Left colon (tissue), 2 donors: ENCODE results near the gene DOCK7. TPM values are rescaled to one million over a fixed set of nuclear protein-coding genes. Genes with fewer than 3 reads are reported as not detected.

ENCODE experiments used
- ATAC-seq: fragments of 200-7000 bp; cut with Tn5 transposase; one replicate; pipeline ENCODE4 v1.9.1; 2020; ENCODE audit warnings: mild to moderate bottlenecking, moderate library complexity
- DNase-seq, 2 donors: peaks; one replicate each; pipeline ENCODE4 v3.0.0-alpha.2; 2020
- intact Hi-C, 2 donors: fragments of 100-400 bp; cut with DNase I in 1 of 2; cut with micrococcal nuclease in 1 of 2; formaldehyde crosslinking; loops; one replicate each; pipeline versions ENCODE4 v1.11.2 to v1.14.0; 2022; cut with DNase I, micrococcal nuclease
- total RNA-seq, 2 donors: library from RNA; stranded (reverse); fragmentation: NEBNext Ultra II Directional; extraction: Animal tissue kit (Norgen Biotek cat#: 25700); gene quantifications; one replicate each; pipeline ENCODE4 v1.2.1, GENCODE V29; 2021
- donor health status: DM: no; HTN: no; CAD: no.
- donor health status: DM: yes; HTN: yes; CAD: no.

The DOCK7 gene
- total RNA-seq, 2 donors from 2014 or later = 31.5 to 33.8 TPM

DNA sequence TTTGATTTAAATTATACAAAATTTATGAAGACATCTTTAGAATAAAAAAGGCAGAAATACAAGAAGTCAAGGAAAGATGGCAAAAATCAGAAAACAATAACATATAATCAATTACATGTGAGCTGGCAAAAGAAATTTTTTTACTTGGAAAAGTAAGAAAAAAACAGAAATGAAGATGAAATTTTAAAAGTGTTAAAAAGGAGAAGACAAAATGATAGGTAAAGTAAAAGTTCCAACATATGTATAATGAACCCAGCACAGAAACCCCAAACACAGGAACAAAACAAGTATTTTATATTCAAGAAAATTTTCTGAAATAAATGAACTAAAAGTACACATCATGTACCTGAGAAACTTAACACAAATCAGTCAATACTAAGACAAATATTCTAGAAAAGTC, 188.0 kb downstream of the DOCK7 start:
- ATAC-seq (no peak), DNase-seq (no peak)
- intact Hi-C loops = no loop called here

GRCh38 chr1:62494137-62494536, 194.0 kb downstream of the DOCK7 start:
- intact Hi-C loops = no loop called here
- no peak for ATAC-seq

GRCh38 chr1:62493656-62494055, 194.5 kb downstream of the DOCK7 start:
- ATAC-seq (no peak), DNase-seq (no peak)
- intact Hi-C loops = no loop called here

More at GRCh38 chr1:62494137-62494536, 194.0 kb downstream of the DOCK7 start:
- no peak for DNase-seq

- no peak for ATAC-seq
- intact Hi-C loops = no loop called here
- no peak for DNase-seq
These were observed 195.7 kb downstream of the DOCK7 start for GRCh38 chr1:62492521-62492920.

DNA sequence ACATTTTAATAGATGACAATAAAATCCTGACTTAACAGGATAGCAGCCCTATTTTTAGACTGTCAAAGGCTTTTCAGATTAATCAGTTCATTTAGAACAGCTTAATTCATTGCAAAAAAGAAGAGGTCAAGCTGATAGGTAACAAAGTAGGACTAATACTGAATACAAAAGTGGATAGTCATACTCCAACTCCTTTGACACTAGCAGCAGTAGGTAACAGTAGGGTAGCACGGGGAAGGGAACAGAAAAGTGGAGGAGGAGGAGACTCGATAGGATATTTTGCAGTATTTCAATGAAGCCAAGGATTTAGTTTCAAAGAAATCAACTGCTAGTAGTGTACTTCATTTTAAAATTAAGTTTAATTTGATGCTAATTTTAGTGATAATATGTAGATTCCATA, 200.2 kb downstream of the DOCK7 start:
- intact Hi-C loops = no loop called here
- ATAC-seq (no peak), DNase-seq (no peak)

DNA sequence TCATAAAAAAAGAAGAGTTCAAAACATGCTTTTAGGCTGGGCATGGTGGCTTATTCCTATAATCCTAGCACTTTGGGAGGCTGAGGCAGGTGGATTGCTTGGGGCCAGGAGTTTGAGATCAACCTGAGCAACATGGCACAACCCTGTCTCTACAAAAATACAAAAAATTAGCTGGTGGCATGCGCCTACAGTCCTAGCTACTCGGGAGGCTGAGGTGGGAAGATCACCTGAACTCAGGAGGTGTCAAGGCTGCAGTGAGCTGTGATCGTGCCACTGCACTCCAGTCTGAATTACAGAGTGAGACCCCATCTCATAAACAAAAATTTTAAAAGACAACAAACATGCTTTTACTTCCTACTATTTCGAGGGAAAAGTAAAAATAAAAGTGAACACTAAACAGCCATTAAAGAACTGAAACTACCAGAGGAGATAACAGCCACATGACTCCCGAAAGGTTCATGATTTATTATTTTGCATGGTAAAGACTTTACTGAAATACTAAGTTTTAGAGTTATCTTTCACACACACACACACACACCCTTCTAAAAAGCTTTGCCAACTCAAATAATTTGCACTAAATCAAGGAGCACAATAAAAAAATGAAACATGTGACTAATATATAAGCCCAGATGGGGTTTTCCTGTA, 203.2 kb downstream of the DOCK7 start:
- intact Hi-C loops = no loop called here
- no peak for ATAC-seq
- no peak for DNase-seq

DNA sequence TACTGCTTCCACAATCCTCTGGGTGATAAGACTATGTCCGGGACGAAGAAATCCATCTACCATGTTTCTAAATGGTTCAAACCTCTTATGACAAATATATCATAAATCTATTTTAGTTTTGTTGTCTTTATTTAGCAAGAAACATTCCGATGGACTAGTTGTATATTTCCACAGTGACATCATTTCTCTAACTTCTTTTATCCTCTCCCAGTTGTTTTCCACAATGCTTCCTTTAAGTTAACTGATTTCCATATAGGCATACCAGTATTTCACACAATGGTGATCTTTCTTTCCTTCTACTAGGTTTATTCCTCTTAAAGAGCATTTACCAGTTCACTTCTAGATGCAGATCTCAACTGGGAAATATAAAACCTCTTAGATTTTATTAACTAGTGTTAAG, 206.5 kb downstream of the DOCK7 start:
- no peak for ATAC-seq
- DNase-seq = no peak
- intact Hi-C loops = no loop called here

- ATAC-seq (no peak), DNase-seq (no peak)
- intact Hi-C loops = no loop called here
These were observed 211.5 kb downstream of the DOCK7 start for GRCh38 chr1:62476525-62477219.

- intact Hi-C loops = no loop called here
- no peak for DNase-seq
- peak; percentile 94 for ATAC-seq
These were observed 221.1 kb downstream of the DOCK7 start for GRCh38 chr1:62467092-62467491.

DNA sequence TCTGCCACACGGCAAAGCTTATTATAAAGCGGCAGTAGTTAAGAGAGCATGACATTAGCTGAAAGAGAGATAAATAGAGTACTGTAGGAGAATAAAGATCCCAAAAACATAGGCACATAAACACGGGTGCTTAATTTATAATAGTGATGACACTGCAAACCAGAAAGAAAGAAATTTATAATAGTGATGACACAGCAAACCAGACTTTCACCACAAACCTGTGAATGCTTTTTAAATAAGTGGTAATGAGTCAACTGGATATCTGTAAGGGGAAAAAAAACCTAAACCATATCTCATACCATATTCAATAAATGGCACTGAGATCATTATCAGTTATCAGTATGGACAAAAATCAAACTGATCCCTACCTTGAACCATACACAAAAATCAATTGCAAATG, 225.8 kb downstream of the DOCK7 start:
- intact Hi-C loops = no loop called here
- no peak for ATAC-seq
- DNase-seq = no peak

DNA sequence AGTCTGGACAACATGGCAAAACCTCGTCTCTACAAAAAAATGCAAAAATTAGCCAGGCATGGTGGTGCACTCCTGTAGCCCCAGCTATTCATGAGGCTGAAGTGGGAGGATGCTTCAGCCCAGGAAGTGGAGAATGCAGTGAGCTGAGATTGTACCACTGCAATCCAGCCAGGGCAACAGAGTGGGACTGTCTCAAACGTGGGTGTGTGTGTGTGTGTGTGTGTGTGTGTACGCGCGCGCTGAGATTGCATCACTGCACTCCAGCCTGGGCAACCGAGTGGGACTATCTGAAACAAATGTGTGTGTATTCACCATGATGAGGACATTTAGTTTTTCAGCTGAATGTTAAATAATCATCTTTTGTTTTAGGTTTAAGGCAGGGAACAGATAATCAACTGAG, 230.2 kb downstream of the DOCK7 start:
- no peak for DNase-seq
- intact Hi-C loops = no loop called here
- no peak for ATAC-seq

- DNase-seq (no peak), ATAC-seq (no peak)
- intact Hi-C loops = no loop called here
These were observed 235.2 kb downstream of the DOCK7 start for GRCh38 chr1:62452951-62453350.

GRCh38 chr1:62450301-62450700, 237.9 kb downstream of the DOCK7 start:
- DNase-seq = no peak

DNA sequence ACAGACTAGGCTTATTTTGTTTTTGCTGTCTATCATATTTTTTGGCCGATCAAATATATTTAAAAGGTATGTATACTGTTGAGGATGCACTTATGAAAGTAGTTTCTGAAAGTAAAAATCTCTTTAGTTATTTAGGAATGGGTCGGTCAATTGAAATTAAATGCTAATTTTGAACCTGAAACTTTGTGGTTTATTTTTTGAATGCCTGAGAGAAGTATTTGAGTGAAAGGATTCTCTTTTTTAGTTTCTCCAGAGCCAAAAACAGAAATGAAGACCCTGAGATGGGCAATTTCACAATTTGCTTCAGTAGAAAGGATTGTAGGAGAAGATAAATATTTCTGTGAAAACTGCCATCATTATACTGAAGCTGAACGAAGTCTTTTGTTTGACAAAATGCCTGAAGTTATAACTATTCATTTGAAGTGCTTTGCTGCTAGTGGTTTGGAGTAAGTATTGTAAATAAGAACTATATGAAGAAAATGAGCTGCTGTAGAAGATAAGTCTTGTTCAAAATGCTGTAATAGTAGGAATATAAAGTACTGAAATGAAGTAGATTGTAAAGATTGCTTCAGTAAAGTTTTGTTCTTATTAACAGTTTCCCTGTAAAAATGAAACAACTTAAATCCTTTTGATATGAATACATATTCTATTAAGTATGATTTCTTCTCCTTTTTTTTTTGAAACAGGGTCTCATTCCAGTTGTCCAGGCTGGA, 239.8 kb downstream of the DOCK7 start:
- ATAC-seq (no peak), DNase-seq (no peak)
- intact Hi-C loops = no loop called here

More at GRCh38 chr1:62450301-62450700, 237.9 kb downstream of the DOCK7 start:
- no peak for ATAC-seq
- intact Hi-C loops = no loop called here

- DNase-seq (no peak), ATAC-seq (no peak)
- intact Hi-C loops = no loop called here
These were observed 243.5 kb downstream of the DOCK7 start for GRCh38 chr1:62444701-62445100.

DNA sequence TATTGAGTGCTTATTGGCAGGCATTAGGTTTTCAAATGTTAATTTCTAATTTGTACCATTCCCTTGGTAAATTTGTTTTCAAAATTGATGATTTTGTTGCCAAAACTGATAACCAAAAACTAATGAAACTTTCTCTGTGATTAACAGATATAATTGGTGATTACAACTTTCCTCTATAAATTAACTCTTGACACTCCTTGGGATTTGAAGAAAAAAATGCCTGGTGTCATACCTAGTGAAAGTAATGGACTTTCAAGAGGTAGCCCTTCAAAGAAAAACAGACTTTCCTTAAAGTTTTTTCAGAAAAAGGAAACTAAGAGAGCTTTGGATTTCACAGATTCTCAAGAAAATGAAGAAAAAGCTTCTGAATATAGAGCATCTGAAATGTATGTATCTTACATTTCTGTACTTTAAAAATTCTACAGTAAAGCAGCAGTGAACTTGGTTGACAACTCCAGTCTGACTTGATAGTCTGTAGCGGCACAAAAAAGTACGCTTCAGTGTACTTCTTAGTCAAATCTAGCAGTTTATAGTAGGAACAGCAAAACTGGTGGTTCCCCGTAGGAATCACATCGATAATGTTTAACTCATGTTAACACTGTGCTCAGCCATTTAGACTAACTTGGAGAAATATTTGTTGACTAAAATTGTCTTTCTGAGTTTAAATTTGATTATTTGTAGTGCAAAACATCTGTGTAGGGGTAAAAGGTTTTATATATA, 248.4 kb downstream of the DOCK7 start:
- intact Hi-C loops = no loop called here
- ATAC-seq (no peak), DNase-seq (no peak)

DNA sequence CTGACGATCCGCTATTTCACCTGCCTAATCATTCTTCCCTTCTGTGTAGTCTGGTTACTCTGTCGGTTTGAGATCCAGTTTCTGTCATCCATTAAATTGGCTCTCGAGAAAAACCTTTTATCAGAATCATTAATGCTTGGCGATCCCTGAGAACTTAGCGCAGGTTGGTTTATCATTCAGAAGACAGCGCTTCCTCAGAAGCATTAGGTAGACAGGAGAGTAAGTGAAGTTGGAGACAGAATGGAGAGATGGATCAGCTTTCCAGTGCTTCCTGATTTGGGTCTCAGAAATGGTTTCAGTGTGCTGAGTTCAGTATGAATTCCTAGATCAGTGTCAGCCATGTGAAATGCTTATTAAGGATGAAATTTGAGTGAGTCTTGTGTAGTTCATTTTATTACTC, 250.0 kb downstream of the DOCK7 start:
- DNase-seq (no peak), ATAC-seq (no peak)
- intact Hi-C loops = no loop called here

DNA sequence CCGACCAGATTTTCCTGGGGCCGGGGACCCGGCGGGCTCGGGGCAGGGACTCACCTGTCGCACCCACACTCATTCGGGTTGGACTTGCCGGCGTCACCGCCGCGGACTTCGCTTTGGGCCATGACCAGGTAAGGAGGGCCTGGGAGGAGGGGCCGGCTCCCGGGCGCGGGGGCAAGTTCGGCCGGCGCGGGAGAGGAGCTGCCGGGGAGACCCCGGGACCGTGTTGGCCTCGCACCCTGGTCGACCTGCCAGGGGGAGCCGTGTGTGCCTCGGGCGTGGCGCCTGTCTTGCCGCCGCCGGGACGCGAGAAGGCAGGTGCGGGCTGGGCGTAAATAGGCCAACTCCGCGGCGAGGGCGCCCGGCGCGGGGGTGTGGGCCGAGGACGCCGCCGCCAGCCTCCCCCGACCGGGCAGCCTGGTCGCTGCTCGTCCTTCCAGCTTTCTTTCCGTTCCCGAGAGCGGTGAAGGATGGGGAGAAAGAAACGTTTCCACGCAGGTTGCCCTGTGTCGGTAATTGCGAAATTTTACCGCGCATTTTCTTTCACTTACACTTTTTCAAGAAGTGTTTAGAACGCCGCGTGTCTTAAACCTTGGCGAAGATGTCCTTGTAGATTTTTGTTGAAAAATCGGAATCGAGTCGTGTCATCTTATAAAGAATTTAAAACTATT, 250.8 kb downstream of the DOCK7 start:
- intact Hi-C loops = no loop called here
- DNase-seq = no peak
- ATAC-seq = peak; percentile 36
